DMS79 (cell line): ENCODE measurements around the gene MAPK14.

ENCODE experiments used
- DNase-seq: peaks from one replicate; lab custom pipeline; 2025; lab: John Stamatoyannopoulos, UW

MAPK14 gene

GRCh38 chr6:36035225-36035624, 7.6 kb downstream of the MAPK14 start:
- DNase-seq = no peak

GRCh38 chr6:36038120-36038876, 10.7 kb downstream of the MAPK14 start:
- DNase-seq = no peak

DNA sequence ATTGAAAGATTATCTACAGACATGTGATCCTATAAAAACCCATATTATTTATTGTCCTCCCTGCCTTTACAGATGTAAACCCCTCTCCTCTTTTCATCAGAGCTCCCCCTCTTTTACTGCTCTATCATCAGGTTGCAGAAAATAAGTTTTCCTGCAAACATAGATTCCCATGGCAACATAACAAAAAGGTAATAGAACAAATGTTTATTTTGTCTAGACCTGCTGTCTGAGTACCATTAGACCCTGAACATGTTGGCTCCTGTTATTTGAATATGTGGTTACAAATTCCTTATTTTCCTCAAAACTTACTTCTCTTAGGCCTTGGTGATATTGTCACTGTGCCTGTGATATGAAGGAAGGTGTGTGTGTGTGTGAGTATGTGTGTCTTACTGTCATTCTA, 11.5 kb downstream of the MAPK14 start:
- no peak for DNase-seq

- DNase-seq = no peak
Measured at GRCh38 chr6:36040958-36041357, 13.3 kb downstream of the MAPK14 start.

- DNase-seq = no peak
Measured at GRCh38 chr6:36042618-36043260, 15.1 kb downstream of the MAPK14 start.

GRCh38 chr6:36049582-36049981, 22.0 kb downstream of the MAPK14 start:
- no peak for DNase-seq

DNA sequence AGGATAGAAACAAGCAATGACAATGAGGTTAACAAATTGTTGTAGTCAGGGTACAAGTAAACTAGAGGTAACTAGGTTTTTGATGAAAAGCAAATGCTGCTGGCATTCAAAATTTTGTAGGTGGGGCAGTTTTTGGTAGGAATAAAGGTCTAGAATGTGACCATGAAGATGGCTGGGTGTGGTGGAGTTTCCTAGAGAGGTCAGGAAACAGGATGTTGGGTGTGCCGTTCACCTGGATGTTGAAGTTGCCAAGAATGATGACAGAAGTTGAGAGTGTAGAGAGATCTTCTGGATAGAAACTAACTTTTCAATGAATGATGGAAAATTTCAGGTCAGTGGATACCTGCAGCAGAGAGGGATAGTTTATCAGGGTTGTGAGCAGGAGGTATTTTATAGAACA, 22.7 kb downstream of the MAPK14 start:
- DNase-seq = no peak

- DNase-seq = no peak
Measured at GRCh38 chr6:36050947-36051710, 23.5 kb downstream of the MAPK14 start.

GRCh38 chr6:36052097-36052496, 24.5 kb downstream of the MAPK14 start:
- no peak for DNase-seq

- no peak for DNase-seq
Measured at GRCh38 chr6:36053878-36054277, 26.3 kb downstream of the MAPK14 start.

GRCh38 chr6:36054415-36054814, 26.8 kb downstream of the MAPK14 start:
- DNase-seq = no peak

DNA sequence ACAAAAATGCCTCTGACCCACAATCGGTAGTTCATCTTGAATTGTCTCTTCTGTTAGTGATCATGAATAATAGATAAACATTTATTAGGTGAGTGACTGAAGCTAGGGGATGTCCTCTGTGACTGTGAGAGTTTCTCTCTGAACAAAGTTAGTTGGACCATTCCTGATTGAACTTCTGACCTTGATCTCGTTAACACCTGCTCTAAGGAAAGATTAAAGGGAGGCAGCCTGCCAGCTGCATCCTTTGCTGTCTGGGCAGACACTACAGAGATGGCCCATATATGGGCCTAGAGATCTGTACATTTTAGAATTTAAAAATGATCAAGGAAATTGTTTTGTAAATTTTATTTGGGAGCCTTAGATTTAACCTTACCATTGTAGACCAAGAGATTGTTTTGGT, 27.3 kb downstream of the MAPK14 start:
- no peak for DNase-seq

- no peak for DNase-seq
Measured at GRCh38 chr6:36056178-36056577, 28.6 kb downstream of the MAPK14 start.

DNA sequence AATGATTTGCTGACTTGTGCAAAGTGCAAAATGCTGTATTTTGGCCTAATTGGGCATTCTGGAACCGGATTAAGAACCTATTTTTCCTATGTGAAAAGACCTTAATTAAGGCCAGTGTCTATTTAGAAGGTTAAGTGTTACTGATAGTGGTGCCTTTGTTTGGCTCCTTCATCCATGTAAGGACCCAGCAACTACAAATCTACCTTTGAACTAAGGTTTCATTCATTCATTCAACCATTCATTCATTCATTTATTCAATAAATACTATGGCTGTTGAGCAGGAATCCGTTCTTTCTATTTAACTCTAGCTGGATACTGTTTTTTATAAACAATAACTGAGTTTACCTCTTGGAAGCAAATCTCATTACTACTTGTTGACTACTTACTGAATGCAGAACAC, 33.6 kb downstream of the MAPK14 start:
- DNase-seq = no peak

DNA sequence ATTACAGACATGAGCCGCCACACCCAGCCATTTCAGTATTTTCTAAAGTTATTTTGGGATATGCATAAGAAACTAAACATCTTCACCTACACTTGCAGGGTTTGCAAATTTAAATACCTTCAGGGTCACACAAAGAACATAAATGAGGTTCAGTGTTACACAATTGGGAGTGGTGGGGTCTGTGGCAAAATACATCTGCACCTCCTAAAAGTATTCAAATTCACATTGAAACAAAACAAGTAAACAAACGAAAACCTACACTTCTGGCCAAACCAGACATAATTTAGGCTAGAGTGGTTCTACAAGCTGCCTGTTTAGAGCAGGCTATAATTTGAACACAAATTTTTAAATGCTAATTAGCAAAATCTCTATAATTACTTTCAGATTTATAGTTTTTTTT, 34.6 kb downstream of the MAPK14 start:
- DNase-seq = no peak

DNA sequence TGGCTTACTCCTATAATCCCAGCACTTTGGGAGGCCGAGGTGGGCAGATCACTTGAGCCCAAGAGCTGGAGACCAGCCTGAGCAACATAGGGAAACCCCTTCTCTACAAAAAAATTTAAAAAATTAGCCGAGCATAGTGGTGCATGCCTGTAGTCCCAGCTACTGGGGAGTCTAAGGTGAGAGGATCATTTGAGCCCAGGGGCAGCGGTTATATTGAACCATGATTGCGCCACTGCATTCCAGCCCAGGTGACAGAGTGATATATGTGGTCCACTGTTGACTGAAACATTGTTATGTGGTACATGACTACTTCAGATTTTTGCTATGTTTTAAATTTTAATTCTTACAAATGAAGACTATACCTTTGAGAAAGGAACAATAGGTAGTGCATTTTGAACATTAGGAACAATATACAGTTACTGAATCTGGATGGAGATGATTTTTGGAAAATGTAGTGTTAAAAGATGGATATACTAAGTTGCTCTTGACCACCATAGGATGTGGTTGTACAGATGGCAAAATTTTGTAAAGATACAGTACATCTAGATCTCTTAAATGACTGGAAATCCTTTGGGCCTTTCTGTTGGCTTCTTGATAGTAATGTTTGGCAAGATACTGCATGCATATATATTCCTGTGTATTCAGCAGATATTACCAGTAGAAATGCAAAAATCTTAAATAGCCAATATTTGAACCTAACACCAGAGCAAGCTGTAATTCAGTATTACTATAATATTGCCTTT, 35.9 kb downstream of the MAPK14 start:
- DNase-seq = no peak

DNA sequence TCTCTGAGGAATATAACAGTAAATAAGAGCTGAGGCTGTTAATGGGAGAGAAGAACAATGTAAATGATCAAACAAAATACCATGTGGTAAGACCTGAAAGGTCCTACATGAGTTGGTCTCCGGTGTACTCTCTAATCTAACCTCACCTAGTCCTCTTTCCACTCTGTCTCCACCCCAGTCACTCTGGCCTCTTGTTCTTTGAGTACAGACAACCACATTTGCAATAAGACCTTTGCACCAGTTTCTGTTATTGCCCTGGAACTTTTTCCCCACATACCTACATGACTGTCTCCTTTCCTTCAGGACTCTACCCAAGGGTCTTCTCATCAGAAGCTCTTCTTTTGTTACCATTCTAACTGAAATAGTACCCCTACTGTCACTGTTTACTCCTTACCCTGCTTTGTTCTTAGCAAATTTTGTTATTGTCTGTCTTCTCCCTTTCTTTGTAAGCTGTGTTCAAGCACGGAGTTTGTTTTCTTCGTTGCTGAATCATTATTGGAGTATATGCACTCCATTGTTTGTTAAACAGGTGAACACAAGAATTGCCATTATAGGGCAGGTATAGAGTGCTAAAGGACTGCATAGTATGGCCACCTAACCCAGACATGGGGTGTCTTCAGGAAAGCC, 37.3 kb downstream of the MAPK14 start:
- no peak for DNase-seq

- DNase-seq = no peak
Measured at GRCh38 chr6:36065916-36066315, 38.3 kb downstream of the MAPK14 start.

DNA sequence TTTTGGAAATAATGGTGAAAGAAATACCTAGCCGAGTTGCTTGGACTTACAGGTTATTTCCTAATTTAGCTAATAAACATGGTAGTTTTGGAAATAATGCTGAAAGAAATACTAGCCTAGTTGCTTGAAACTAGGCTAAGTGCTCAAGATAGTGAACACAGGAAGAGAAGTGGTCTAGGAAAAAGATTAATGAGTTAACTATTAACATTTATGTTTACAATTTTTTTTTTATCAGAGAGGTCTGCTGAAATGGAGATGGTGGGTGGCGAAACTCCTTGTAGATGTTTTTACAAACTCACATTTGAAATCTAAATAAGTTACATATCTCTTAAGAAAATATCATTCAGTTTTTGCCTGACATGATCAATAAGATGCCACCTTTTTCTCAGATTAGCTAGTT, 39.2 kb downstream of the MAPK14 start:
- DNase-seq = no peak

- no peak for DNase-seq
Measured at GRCh38 chr6:36067374-36068011, 39.9 kb downstream of the MAPK14 start.

DNA sequence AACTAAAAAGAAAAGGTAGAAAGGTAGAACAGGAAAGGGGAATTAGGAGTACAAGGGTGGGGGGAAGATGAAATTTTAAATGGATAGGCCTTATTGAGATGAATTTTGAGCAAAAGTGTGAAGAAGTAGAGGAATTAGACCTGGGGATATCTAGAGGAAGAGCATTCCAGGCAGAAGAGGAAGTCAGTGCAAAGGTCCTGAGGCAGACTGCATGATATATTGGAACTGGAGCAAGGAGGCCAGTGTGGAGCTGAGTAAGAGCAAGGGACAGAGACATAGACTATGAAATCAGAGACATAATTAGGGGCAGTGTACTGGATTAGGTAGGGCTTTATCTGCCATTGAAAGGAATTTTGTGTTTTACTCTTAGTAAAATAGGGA, 40.4 kb downstream of the MAPK14 start:
- DNase-seq = no peak
